Activated T-cell treated with anti-CD3 and anti-CD28 coated beads, Interleukin-2, amount 50 U/mL, for 4 hours (primary cell): ENCODE data around the gene PSPN. TPM values are rescaled to one million over a fixed set of nuclear protein-coding genes. Genes with fewer than 3 reads are reported as not detected.

Experiments used
- ATAC-seq, 2 donors: fragments of 200-7000 bp; cut with Tn5 transposase; one replicate each; pipeline ENCODE4 v1.10.0; 2021
- DNase-seq: peaks from one replicate; pipeline ENCODE4 v3.0.0-alpha.2; 2020
- H3K27me3 Mint-ChIP-seq: one replicate; pipeline ENCODE4 v1.8.0; 2021; ENCODE audit warnings: low read depth, mixed read lengths
- H3K36me3 Mint-ChIP-seq: one replicate; pipeline ENCODE4 v1.8.0; 2022; ENCODE audit warnings: mixed read lengths; ENCODE audit not compliant: insufficient read depth
- H3K4me1 Mint-ChIP-seq: one replicate; pipeline ENCODE4 v1.8.0; 2021; ENCODE audit warnings: low read depth, mixed read lengths
- H3K4me3 Mint-ChIP-seq: one replicate; pipeline ENCODE4 v1.8.0; 2021; ENCODE audit warnings: mild to moderate bottlenecking, moderate library complexity, mixed read lengths
- H3K9me3 Mint-ChIP-seq: one replicate; pipeline ENCODE4 v1.8.0; 2021; ENCODE audit warnings: mixed read lengths
- total RNA-seq, 3 donors: library from RNA; stranded (reverse); gene quantifications; one replicate each; pipeline ENCODE4 v1.2.1, GENCODE V29; 2021

The PSPN gene
- total RNA-seq, 3 donors from 2014 or later = 1.4 to 1.9 (median 1.4) TPM

DNA sequence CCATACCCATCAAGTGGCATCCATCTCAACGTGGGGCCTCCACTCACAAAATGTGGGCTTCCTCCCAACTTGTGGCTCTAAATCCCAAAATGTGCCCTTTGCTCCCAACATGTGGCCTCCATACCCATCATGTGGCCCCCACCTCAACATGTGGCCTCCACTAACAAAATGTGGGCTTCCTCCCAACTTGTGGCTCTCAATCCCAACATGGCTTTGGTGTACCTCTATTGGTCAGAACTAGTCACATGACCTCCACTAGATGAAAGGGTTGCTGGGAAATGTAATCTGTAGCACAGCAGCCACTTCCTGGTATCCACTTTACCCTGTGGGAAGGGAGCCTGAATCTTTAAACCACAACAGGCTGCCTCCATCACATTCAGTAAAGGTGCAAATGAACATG lies 32.3 kb downstream of the PSPN start:
- no peaks in the 10 kb centered on the region for H3K27me3 Mint-ChIP-seq
- H3K36me3 Mint-ChIP-seq = peaks cover 3% of the 10 kb centered on the region
- no peak for DNase-seq
- ATAC-seq = no peak
- H3K9me3 Mint-ChIP-seq = no peaks in the 10 kb centered on the region
- H3K4me1 Mint-ChIP-seq = no peaks in the 10 kb centered on the region
- H3K4me3 Mint-ChIP-seq = no peak overlapping the region

DNA sequence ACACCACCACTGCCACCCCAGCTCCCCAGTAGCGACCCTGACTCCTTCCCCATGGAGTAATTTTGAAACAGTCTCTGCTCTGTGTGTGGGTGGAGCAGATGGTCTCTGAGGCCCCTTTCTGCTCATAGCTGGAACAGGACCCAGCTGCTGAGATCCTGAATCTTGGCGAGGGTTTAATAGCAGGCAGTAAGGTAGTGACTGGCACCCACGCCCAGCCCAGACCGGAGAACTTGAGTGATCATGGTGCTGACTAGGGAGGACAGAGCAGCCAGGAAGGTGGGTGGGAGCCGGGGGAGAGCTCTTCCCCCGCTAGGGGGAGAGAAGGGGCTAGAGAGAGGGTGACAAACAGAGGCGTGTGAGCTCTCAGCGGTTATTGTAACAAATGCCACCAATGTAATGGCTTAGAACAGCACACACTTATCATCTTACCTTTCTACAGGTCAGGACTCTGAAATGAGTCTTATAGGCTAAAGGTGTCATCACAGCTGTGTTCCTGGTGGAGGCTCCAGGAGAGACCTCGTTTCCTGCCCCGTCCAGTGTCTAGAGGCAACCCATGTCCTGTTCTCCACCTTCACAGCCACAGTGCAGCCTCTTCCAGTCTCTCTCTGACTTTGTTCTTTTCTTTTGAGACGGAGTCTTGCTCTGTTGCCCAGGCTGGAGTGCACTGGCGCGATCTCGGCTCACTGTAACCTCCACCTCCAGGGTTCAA lies 35.1 kb downstream of the PSPN start:
- ATAC-seq (peak in 1 of 2 donors; percentile 18), DNase-seq (no peak)
- Mint-ChIP-seq H3K27me3 (no peaks in the 10 kb centered on the region), H3K4me3 (no peak overlapping the region), H3K36me3 (peaks cover 5% of the 10 kb centered on the region), H3K9me3 (no peaks in the 10 kb centered on the region), H3K4me1 (no peaks in the 10 kb centered on the region)

DNA sequence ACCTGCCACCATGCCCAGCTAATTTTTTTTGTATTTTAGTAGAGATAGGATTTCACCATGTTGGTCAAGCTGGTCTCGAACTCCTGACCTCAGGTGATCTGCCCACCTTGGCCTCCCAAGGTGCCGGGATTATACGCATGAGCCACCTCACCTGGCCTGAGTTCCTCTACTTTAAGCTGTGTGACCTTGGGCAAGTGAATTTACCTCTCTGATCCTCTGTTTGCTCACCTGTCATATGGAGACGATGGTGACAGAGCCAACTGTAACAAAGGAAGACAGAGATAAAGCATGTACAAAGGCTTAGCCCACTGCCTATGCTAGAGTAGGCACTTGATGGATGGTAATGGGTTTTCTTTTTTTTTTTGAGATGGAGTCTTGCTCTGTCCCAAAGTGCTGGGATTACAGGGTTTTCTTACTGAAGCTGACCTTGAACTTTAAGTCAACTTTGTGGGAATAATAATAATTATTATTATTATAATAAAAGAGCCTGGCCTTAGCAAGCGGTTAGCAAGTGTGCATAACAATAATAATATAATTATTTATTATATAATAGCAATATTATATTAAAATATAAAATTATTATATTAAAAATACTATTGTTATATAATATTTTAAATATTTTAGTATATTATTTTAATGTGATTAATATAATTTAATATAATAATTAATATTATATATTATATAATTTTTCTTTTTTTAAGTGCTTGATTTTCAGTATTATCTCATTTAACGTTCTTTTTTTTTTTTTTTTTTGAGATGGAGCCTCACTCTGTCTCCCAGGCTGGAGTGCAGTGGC lies 41.0 kb downstream of the PSPN start:
- ATAC-seq (no peak), DNase-seq (no peak)
- H3K4me1 Mint-ChIP-seq = no peaks in the 10 kb centered on the region
- no peak overlapping the region for H3K4me3 Mint-ChIP-seq
- peaks cover 2% of the 10 kb centered on the region for H3K36me3 Mint-ChIP-seq
- no peaks in the 10 kb centered on the region for H3K9me3 Mint-ChIP-seq
- no peaks in the 10 kb centered on the region for H3K27me3 Mint-ChIP-seq

DNA sequence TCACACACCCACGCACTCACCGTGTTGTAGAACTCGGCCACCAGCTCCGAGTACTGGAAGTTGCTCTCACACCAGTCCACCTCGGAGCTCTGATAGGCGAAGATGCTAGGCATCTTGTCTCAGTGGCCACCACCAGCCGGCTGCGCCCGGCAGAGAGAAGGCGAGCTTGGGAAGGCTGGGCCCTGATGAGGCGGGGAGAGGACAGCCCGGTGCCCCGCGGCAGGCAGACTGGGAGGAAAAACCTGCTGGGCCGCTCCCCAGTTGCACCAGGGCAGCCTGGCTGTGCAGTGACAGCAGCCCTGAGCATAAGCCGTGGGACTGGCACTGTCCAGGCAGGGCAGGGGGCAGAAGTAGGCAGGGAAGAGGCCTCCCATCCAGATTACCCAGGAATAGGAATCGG lies 42.3 kb downstream of the PSPN start, which contains the start of gene ACER1:
Gene ACER1, minus strand, starts transcription at position 174 of the 400 bp plus-strand sequence. Its CDS starts 61 bp downstream, at position 113.
- Mint-ChIP-seq H3K36me3 (peaks cover 2% of the 10 kb centered on the region), H3K4me3 (no peak within 1 kb of the TSS)

DNA sequence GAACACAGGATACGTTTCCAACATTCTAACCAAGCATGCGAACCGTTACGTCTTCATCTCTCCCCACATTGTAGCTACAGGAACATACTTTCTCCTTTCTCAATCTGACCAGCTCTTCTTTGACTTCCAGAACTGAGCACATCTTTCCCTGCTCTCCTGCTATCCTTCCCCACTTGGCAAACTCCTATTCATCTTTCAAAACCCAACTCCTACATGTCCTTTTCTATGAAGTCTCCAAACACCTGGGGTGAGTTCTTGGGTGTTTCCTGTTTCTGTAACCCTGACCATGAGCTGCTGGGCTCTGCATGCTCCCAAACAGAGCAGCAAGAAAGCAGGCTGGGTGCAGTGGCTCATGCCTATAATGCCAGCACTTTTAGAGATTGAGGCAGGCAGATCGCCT lies 48.9 kb downstream of the PSPN start:
- Mint-ChIP-seq H3K36me3 (peaks cover 2% of the 10 kb centered on the region), H3K27me3 (no peaks in the 10 kb centered on the region)

More for the DNA sequence above, 42.3 kb downstream of the PSPN start, which contains the start of gene ACER1:
- Mint-ChIP-seq H3K27me3 (no peaks in the 10 kb centered on the region), H3K9me3 (no peaks in the 10 kb centered on the region), H3K4me1 (no peaks in the 10 kb centered on the region)
- ATAC-seq (no peak), DNase-seq (no peak)

DNA sequence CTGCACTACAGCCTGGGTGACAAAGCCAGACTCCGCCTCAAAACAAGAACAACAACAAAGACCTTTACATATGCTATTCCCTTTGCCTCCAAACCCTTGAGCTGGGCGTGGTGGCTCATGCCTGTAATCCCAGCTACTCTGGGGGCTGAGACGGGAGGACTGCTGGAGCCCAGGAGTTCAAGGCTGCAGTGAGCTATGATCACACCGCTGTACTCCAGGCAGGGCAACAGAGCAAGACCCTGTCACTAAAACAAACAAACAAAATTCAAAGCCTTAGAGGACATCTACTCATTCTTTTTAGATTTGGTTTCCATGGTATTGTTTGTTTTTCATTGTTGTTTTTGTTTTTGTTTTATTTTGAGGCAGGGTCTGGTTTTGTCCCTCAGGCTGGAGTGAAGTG lies 50.1 kb downstream of the PSPN start:
- no peak overlapping the region for H3K4me3 Mint-ChIP-seq
- H3K36me3 Mint-ChIP-seq = peaks cover 2% of the 10 kb centered on the region
- ATAC-seq (no peak), DNase-seq (no peak)
- H3K4me1 Mint-ChIP-seq = peaks cover 3% of the 10 kb centered on the region
- H3K9me3 Mint-ChIP-seq = no peaks in the 10 kb centered on the region
- H3K27me3 Mint-ChIP-seq = no peaks in the 10 kb centered on the region

More for the DNA sequence above, 48.9 kb downstream of the PSPN start:
- Mint-ChIP-seq H3K4me3 (no peak overlapping the region), H3K4me1 (peaks cover 3% of the 10 kb centered on the region), H3K9me3 (no peaks in the 10 kb centered on the region)
- ATAC-seq (no peak), DNase-seq (no peak)

Other genes with a start within 250 kb of the PSPN start
- gene ACSBG2, start 240.3 kb downstream of the PSPN start, total RNA-seq = not detected
- 100 to 1,000 TPM; 105 to 118 (median 109) TPM for gene MLLT1, start 96.0 kb downstream of the PSPN start, total RNA-seq
- under 1 TPM; 0.13 to 0.22 (median 0.15) TPM for gene ACER1, start 42.3 kb downstream of the PSPN start, total RNA-seq
- gene CLPP, start 14.4 kb downstream of the PSPN start, total RNA-seq = 100 to 1,000 TPM; 228 to 249 (median 237) TPM
- 10 to 100 TPM; 28.8 to 37.7 (median 36.3) TPM for gene ALKBH7, start 3.1 kb downstream of the PSPN start, total RNA-seq
- 10 to 100 TPM; 68.6 to 77.9 (median 75.1) TPM for gene GTF2F1, start 17.2 kb upstream of the PSPN start, total RNA-seq
- gene KHSRP, start 48.9 kb upstream of the PSPN start, total RNA-seq = 100 to 1,000 TPM; 513 to 596 (median 530) TPM
- not detected for gene SLC25A41, start 57.8 kb upstream of the PSPN start, total RNA-seq
- 10 to 100 TPM; 10.5 to 12.4 (median 11.9) TPM for gene SLC25A23, start 83.9 kb upstream of the PSPN start, total RNA-seq
- gene CRB3, start 88.3 kb upstream of the PSPN start, total RNA-seq = 1 to 10 TPM; 1.6 to 1.8 (median 1.8) TPM
- gene DENND1C, start 105.9 kb upstream of the PSPN start, total RNA-seq = 10 to 100 TPM; 50.9 to 59.1 (median 55.8) TPM
- gene TUBB4A, start 126.4 kb upstream of the PSPN start, total RNA-seq = 1 to 10 TPM; 4.8 to 9.2 (median 7.8) TPM
- gene TNFSF9, start 155.1 kb upstream of the PSPN start, total RNA-seq = 1 to 10 TPM; 3.5 to 7.4 (median 3.8) TPM
- 10 to 100 TPM in 1 of 3 donors, 1 to 10 TPM in 2; 4.6 to 13.6 (median 6.6) TPM for gene CD70, start 215.2 kb upstream of the PSPN start, total RNA-seq